Left hindlimb (tissue), 1 donor: ENCODE measurements around the gene PER3.

ENCODE experiments used
- DNase-seq: peaks from one replicate; pipeline ENCODE4 v3.0.0-alpha.2; 2018

The PER3 gene

GRCh38 chr1:7878027-7878426, 93.9 kb downstream of the PER3 start:
- no peak for DNase-seq

- DNase-seq: no peak
Measured at GRCh38 chr1:7879228-7879627, 95.1 kb downstream of the PER3 start.

- no peak for DNase-seq
Measured at GRCh38 chr1:7884757-7885156, 100.7 kb downstream of the PER3 start.

- no peak for DNase-seq
Measured at GRCh38 chr1:7885513-7886404, 101.7 kb downstream of the PER3 start.

- DNase-seq: no peak
Measured at GRCh38 chr1:7886405-7886745, 102.3 kb downstream of the PER3 start.

- DNase-seq: no peak
Measured at GRCh38 chr1:7888248-7889081, 104.4 kb downstream of the PER3 start.

- no peak for DNase-seq
Measured at GRCh38 chr1:7890853-7891252, 106.8 kb downstream of the PER3 start.

GRCh38 chr1:7891804-7892203, 107.7 kb downstream of the PER3 start:
- DNase-seq: no peak

- DNase-seq: no peak
Measured at GRCh38 chr1:7893529-7894180, 109.6 kb downstream of the PER3 start.
